ENCODE results near the gene LINC00305. TPM values are rescaled to one million over a fixed set of nuclear protein-coding genes. Genes with fewer than 3 reads are reported as not detected.

LINC00305 gene
- total and polyA plus RNA-seq, 2 of the 8 experiments (the other 6 are each of a cell fraction or from before 2014, with no cell fraction given) = not detected

GRCh38 chr18:64031411-64031810 is 117.5 kb downstream of the LINC00305 start:
- DNase-seq (ENCODE audit: low read depth in 1 of 2, low spot score in 2 of 2) (no peak), FAIRE-seq (no peak)
- no peak overlapping the region for H2BK5ac ChIP-seq (ENCODE audit: low read depth, low read length)
- H3K56ac ChIP-seq (replicated peaks; ENCODE audit: insufficient read length, low read depth, low read length) = no peak overlapping the region
- H3K36me3 ChIP-seq (ENCODE audit: control insufficient read depth in 2 of 4, insufficient read depth in 4 of 4, low read length in 3 of 4) = no peaks in the 10 kb centered on the region
- no peak overlapping the region for H4K8ac ChIP-seq (ENCODE audit: extremely low read depth, insufficient read depth, low read length)
- no peak overlapping the region for H3K23ac ChIP-seq (ENCODE audit: insufficient read length)
- H4K91ac ChIP-seq (replicated peaks; ENCODE audit: insufficient read length, low read length) = no peak overlapping the region
- H2BK120ac ChIP-seq (replicated peaks; ENCODE audit: low read depth, low read length) = no peak overlapping the region
- WGBS, 2 experiments (ENCODE audit: extremely low coverage in 1 of 2, insufficient coverage in 1 of 2, insufficient read length in 1 of 2, insufficient replicate concordance in 2 of 2, low coverage in 1 of 2, low lambda C conversion rate in 2 of 2, missing lambda C conversion rate in 1 of 2) = 91% methylated on average over 3 of the region's 3 CpGs; no CpG with 5 or more reads in 1 of the 2 experiments
- no peaks in the 10 kb centered on the region for H3K23me2 ChIP-seq (ENCODE audit: low read depth, low read length)
- no peak overlapping the region for H3K27ac ChIP-seq (ENCODE audit: low read depth, low read length)
- no peak overlapping the region for H2BK15ac ChIP-seq (ENCODE audit: low read length)
- H2BK20ac ChIP-seq (ENCODE audit: low read length) = no peak overlapping the region
- no peaks in the 10 kb centered on the region for H3K79me2 ChIP-seq (ENCODE audit: control insufficient read depth in 1 of 2, insufficient read depth in 2 of 2, low read length in 2 of 2)
- H3K14ac ChIP-seq (ENCODE audit: insufficient read length) = no peak overlapping the region
- H2BK12ac ChIP-seq (ENCODE audit: low read depth, low read length) = no peak overlapping the region
- no peak overlapping the region for H2AK5ac ChIP-seq (ENCODE audit: low read depth, low read length)
- no peaks in the 10 kb centered on the region; a peak in 1 of 4 replicates for H3K9me3 ChIP-seq (ENCODE audit: insufficient read depth in 2 of 2, low read depth in 1 of 2, low read length in 1 of 2)
- no peaks in the 10 kb centered on the region for H4K20me1 ChIP-seq (replicated peaks in 1 of 2; ENCODE audit: control insufficient read depth in 1 of 2, insufficient read depth in 2 of 2, low read length in 2 of 2)
- H2AFZ ChIP-seq (ENCODE audit: low read length) = no peak overlapping the region
- H3K27me3 ChIP-seq (replicated peaks in 1 of 4; ENCODE audit: control insufficient read depth in 3 of 4, extremely low read depth in 1 of 4, insufficient read depth in 3 of 4, low read length in 3 of 4) = no peaks in the 10 kb centered on the region
- no peak overlapping the region for H3K4ac ChIP-seq (replicated peaks; ENCODE audit: insufficient read length, low read depth, low read length)
- H4K5ac ChIP-seq (ENCODE audit: insufficient read length, low read depth, low read length) = no peak overlapping the region
- H3K9ac ChIP-seq (replicated peaks in 1 of 4; ENCODE audit: extremely low read depth in 1 of 4, low read depth in 3 of 4, low read length in 3 of 4) = no peak overlapping the region
- H3K4me1 ChIP-seq (replicated peaks in 1 of 4; ENCODE audit: control insufficient read depth in 3 of 4, insufficient read depth in 4 of 4, low read length in 3 of 4) = peaks cover 0 to 3% (median 0%) of the 10 kb centered on the region in 4 experiments; a peak in 1 of 7 replicates
- ChIA-PET CTCF (ENCODE audit: partially characterized antibody) (interaction anchor here (1.2 kb wide), 1 partner anchor 13 kb away, joined by 3 read pairs; no protein-coding TSS in a partner anchor), POLR2A (ENCODE audit: partially characterized antibody) (no interaction called here)
- H3K79me1 ChIP-seq (ENCODE audit: low read depth, low read length) = no peaks in the 10 kb centered on the region
- no peak overlapping the region for H3K4me2 ChIP-seq (ENCODE audit: insufficient read depth in 1 of 2, low read depth in 2 of 2, low read length in 2 of 2)
- H3K4me3 ChIP-seq (ENCODE audit: extremely low read depth in 1 of 4, insufficient read depth in 2 of 4, low read depth in 3 of 4, low read length in 4 of 4) = no peak overlapping the region
- no peak overlapping the region for H3K18ac ChIP-seq (ENCODE audit: extremely low read depth, low read length)
- TF ChIP-seq HDAC6 (IDR thresholded peaks at IDR 0.05; ENCODE audit: low read depth, low read length) = no peak
- TF ChIP-seq USF2 (IDR thresholded peaks at IDR 0.05; ENCODE audit: low read length) = no peak
- no peak for TF ChIP-seq SIN3A (conservative IDR thresholded peaks at IDR 0.05 in 1 of 2, IDR thresholded peaks at IDR 0.05 in 1 of 2; ENCODE audit: low read depth in 1 of 2, low read length in 2 of 2)
- no peak for TF ChIP-seq ATF3 (IDR thresholded peaks at IDR 0.05; ENCODE audit: insufficient read depth, low read depth, low read length)
- TF ChIP-seq ZNF274 (IDR thresholded peaks at IDR 0.05; ENCODE audit: borderline replicate concordance, extremely low read depth, low read length) = no peak
- no peak for TF ChIP-seq BRCA1 (IDR thresholded peaks at IDR 0.05; ENCODE audit: low read depth, low read length)
